K562 (cell line): ENCODE results near the gene SCG3. TPM values are rescaled to one million over a fixed set of nuclear protein-coding genes. Genes with fewer than 3 reads are reported as not detected.
A peak's percentile ranks its signal among the peaks of the same experiment; 100 is the strongest.

ENCODE experiments used
- ATF7 ChIP-seq: fragments of 450-650 bp; IDR thresholded peaks from 2 replicates; pipeline ENCODE4 v1.7.1; 2014; ENCODE audit warnings: mild to moderate bottlenecking, moderate library complexity
- CHD1 ChIP-seq: fragments of 200-600 bp; sonication (generic); IDR thresholded peaks from one replicate; pipeline ENCODE4 v1.6.1; 2012; ENCODE audit warnings: mild to moderate bottlenecking, moderate library complexity, low read length, inconsistent platforms
- CHD2 ChIP-seq: IDR thresholded peaks from 2 replicates; pipeline ENCODE4 v1.6.1; 2011; ENCODE audit warnings: low read depth, low read length
- KDM5B ChIP-seq: fragments of 200-600 bp; sonication (generic); IDR thresholded peaks from 2 replicates; pipeline ENCODE4 v1.6.1; 2012; ENCODE audit warnings: low read depth, mild to moderate bottlenecking, moderate library complexity, low read length, control low read depth, inconsistent platforms; ENCODE audit not compliant: insufficient replicate concordance
- L3MBTL2 ChIP-seq: fragments of 450-650 bp; IDR thresholded peaks from 2 replicates; pipeline ENCODE4 v1.6.1; 2016; ENCODE audit warnings: mild to moderate bottlenecking, moderate library complexity
- MAZ ChIP-seq, 2 experiments: fragments of 450-650 bp in 1 of 2; sonication (generic) in 1 of 2; formaldehyde crosslinking; IDR thresholded peaks in 1 of 2; conservative IDR thresholded peaks in 1 of 2; 2 replicates each; pipeline versions ENCODE4 v1.4.0 to v1.5.0; 2020; ENCODE audit warnings: mild to moderate bottlenecking in 1 of 2, missing genetic modification reagents in 1 of 2
- NONO ChIP-seq, 2 experiments: fragments of 200-400 bp in 1 of 2; fragments of 450-650 bp in 1 of 2; formaldehyde crosslinking in 1 of 2; IDR thresholded peaks; 2 replicates each; pipeline ENCODE4 v1.6.1; 2017; ENCODE audit warnings: low read depth in 2 of 2, mild to moderate bottlenecking in 2 of 2, moderate library complexity in 2 of 2, low read length in 1 of 2
- NR1H2 ChIP-seq: sonication (generic); formaldehyde crosslinking; IDR thresholded peaks from 2 replicates; pipeline ENCODE4 v1.4.0; 2020; ENCODE audit warnings: mild to moderate bottlenecking, missing genetic modification reagents
- NR2C2 ChIP-seq, 2 experiments: fragments of 200-800 bp in 1 of 2; sonication (Bioruptor generic) in 1 of 2; sonication (generic) in 1 of 2; formaldehyde crosslinking in 1 of 2; IDR thresholded peaks; 2 replicates each; pipeline versions ENCODE4 v1.6.1 to v1.8.0; 2016 to 2022; ENCODE audit warnings: mild to moderate bottlenecking in 1 of 2, missing compliant biosample characterization in 1 of 2, missing genetic modification characterization in 1 of 2, missing genetic modification reagents in 1 of 2
- RBBP5 ChIP-seq: fragments of 200-600 bp; sonication (generic); IDR thresholded peaks from 2 replicates; pipeline ENCODE4 v1.6.1; 2012; ENCODE audit warnings: borderline replicate concordance, mild to moderate bottlenecking, low read length, control low read depth, inconsistent platforms; ENCODE audit not compliant: insufficient read depth, poor library complexity, severe bottlenecking
- SAFB2 ChIP-seq: fragments of 200-400 bp; formaldehyde crosslinking; IDR thresholded peaks from 2 replicates; pipeline ENCODE4 v1.6.1; 2018; ENCODE audit warnings: borderline replicate concordance, low read length, low read depth, moderate library complexity; ENCODE audit not compliant: severe bottlenecking
- SAP30 ChIP-seq: fragments of 200-600 bp; sonication (generic); IDR thresholded peaks from 2 replicates; pipeline ENCODE4 v1.6.1; 2012; ENCODE audit warnings: borderline replicate concordance, low read depth, mild to moderate bottlenecking, moderate library complexity, low read length, control low read depth, inconsistent platforms; ENCODE audit not compliant: insufficient read depth, poor library complexity, severe bottlenecking
- SIN3B ChIP-seq: fragments of 450-650 bp; IDR thresholded peaks from 2 replicates; pipeline ENCODE4 v1.6.1; 2017; ENCODE audit warnings: low read depth, mild to moderate bottlenecking, moderate library complexity
- TEAD1 ChIP-seq, 2 experiments: fragments of 450-650 bp in 1 of 2; sonication (generic) in 1 of 2; formaldehyde crosslinking; IDR thresholded peaks; 2 replicates each; pipeline versions ENCODE4 v1.4.0 to v1.8.0; 2020 to 2022; ENCODE audit warnings: mild to moderate bottlenecking in 2 of 2, missing genetic modification reagents in 1 of 2
- ZFX ChIP-seq: sonication (generic); formaldehyde crosslinking; IDR thresholded peaks from 2 replicates; pipeline ENCODE4 v1.8.0; 2022; ENCODE audit warnings: mild to moderate bottlenecking, missing genetic modification reagents, moderate library complexity
- ZNF23 ChIP-seq: fragments of 250-450 bp; sonication (Bioruptor Pico); IDR thresholded peaks from 2 replicates; pipeline ENCODE4 v1.4.0; 2020; ENCODE audit warnings: mild to moderate bottlenecking
- ZNF384 ChIP-seq: IDR thresholded peaks from 2 replicates; pipeline ENCODE4 v1.6.1; 2012; ENCODE audit warnings: low read depth, low read length, improper control_type of control experiment
- polyA plus RNA-seq, 8 experiments: library from polyadenylated mRNA; depleted of rRNA in 4 of 8; stranded (reverse) in 5 of 8; unstranded in 3 of 8; fragments of >200 nt; fragmentation: Nextera tagmentation in 2 of 8; fragmentation: Illumina TruSeq in 1 of 8; extraction: Ambion mirVana in 2 of 8; extraction: Trizol in 1 of 8; gene quantifications; 2 replicates each; pipeline versions ENCODE4 v1.2.1 to v1.2.3, GENCODE V29; 2011 to 2014; ENCODE audit warnings: inconsistent platforms in 1 of 8, missing spikeins in 1 of 8
- total RNA-seq, 7 experiments: library from RNA; depleted of rRNA in 6 of 7; stranded (reverse); fragments of >200 nt in 6 of 7; fragmentation: Illumina TruSeq in 2 of 7; extraction: Trizol in 2 of 7; gene quantifications; 2 replicates each; pipeline versions ENCODE4 v1.2.1 to v1.2.3, GENCODE V29; 2011 to 2021; ENCODE audit warnings: low replicate concordance in 1 of 7
- TF ChIP-seq, protein P1 (sequence below): sonication (generic); formaldehyde crosslinking; IDR thresholded peaks from 2 replicates; pipeline ENCODE4 v1.8.1; 2023; ENCODE audit warnings: mild to moderate bottlenecking, missing genetic modification reagents
- TF ChIP-seq, protein P2 (sequence below): fragments of 200-800 bp; sonication (Bioruptor generic); IDR thresholded peaks from 2 replicates; pipeline ENCODE4 v1.6.1; 2017; ENCODE audit warnings: missing genetic modification characterization, missing compliant biosample characterization
- TF ChIP-seq, protein P3 (sequence below): fragments of 450-650 bp; IDR thresholded peaks from 2 replicates; pipeline ENCODE4 v1.6.1; 2016

SCG3 gene
- total and polyA plus RNA-seq, 9 of the 15 experiments (the other 6 are each of a cell fraction or from before 2014, with no cell fraction given), result 13.0 to 43.8 (median 21.0) TPM

DNA sequence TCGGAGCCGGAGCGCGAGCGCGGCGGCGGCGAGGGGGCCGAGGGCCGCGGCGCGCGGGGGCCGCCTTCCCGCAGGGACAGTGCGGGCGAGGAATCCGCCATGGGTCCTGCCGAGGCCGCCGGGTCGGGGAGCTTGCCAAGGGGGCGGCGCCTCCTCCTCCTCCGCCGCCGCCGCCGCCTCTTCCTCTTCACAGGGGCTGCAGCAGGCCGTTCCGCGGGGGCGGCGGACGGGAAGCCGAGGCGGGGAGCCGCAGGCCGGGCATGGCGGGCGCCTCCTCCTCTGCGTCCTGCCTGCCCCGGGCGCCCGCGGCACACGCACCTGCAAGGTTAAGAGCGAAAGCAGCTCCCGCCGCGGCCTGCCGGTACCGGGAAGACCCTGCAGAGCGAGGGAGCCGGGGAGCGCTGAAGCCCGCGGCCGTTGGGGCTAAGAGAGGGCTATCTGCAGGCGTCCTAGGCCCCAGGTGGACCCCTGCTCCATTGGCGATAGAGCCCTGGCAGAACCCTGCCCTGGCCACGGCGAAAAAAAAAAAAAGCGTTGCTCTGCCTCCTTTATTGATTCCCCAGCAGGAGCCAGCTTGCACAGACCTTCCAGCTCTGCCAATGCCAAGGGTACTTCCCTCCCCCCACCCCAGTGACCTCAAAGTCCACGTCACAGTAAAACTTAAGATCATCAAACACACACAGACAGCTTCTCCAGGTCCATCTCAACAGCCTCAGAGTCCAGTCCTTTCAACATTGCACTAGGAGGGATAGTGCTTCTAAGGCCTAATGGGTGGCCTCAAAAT is 56.4 kb downstream of the SCG3 start, which contains the start of gene LYSMD2 (continued):
- TF ChIP-seq, protein P1, sequence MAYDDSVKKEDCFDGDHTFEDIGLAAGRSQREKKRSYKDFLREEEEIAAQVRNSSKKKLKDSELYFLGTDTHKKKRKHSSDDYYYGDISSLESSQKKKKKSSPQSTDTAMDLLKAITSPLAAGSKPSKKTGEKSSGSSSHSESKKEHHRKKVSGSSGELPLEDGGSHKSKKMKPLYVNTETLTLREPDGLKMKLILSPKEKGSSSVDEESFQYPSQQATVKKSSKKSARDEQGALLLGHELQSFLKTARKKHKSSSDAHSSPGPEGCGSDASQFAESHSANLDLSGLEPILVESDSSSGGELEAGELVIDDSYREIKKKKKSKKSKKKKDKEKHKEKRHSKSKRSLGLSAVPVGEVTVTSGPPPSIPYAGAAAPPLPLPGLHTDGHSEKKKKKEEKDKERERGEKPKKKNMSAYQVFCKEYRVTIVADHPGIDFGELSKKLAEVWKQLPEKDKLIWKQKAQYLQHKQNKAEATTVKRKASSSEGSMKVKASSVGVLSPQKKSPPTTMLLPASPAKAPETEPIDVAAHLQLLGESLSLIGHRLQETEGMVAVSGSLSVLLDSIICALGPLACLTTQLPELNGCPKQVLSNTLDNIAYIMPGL, result 0 out of 2 replicates have a peak, but pooled peaks have one; percentile 24
- TF ChIP-seq CHD1 (no peak), TEAD1 (CRISPR knock-in tag; IDR thresholded peaks at IDR 0.05) (0 out of 4 replicates have a peak, but pooled peaks of 1 of the 2 experiments have one; percentile 27), KDM5B (peak; percentile 35), ZFX (CRISPR knock-in tag) (peak; percentile 70), MAZ (CRISPR knock-in tag; conservative IDR thresholded peaks at IDR 0.05 in 1 of 2, IDR thresholded peaks at IDR 0.05 in 1 of 2) (peak in 1 of 2 experiments; percentile 37; a peak in 1 of 4 replicates), ATF7 (peak; percentile 26; the same call in 1 of the 2 replicates), ZNF384 (0 out of 2 replicates have a peak, but pooled peaks have one; percentile 32), CHD2 (no peak), ZNF23 (CRISPR knock-in tag) (no peak), NR2C2 (CRISPR knock-in tag; IDR thresholded peaks at IDR 0.05) (no peak), NR2C2 (tag; IDR thresholded peaks at IDR 0.05) (0 out of 2 replicates have a peak, but pooled peaks have one; percentile 14), RBBP5 (peak; percentile 23), NR1H2 (no peak), SIN3B (no peak), SAP30 (peak; percentile 36), NONO (IDR thresholded peaks at IDR 0.05; ENCODE audit: low read depth in 2 of 2, low read length in 1 of 2) (0 out of 4 replicates have a peak, but pooled peaks of 1 of the 2 experiments have one; percentile 72), L3MBTL2 (peak; percentile 56), SAFB2 (no peak)
- TF ChIP-seq, protein P2, sequence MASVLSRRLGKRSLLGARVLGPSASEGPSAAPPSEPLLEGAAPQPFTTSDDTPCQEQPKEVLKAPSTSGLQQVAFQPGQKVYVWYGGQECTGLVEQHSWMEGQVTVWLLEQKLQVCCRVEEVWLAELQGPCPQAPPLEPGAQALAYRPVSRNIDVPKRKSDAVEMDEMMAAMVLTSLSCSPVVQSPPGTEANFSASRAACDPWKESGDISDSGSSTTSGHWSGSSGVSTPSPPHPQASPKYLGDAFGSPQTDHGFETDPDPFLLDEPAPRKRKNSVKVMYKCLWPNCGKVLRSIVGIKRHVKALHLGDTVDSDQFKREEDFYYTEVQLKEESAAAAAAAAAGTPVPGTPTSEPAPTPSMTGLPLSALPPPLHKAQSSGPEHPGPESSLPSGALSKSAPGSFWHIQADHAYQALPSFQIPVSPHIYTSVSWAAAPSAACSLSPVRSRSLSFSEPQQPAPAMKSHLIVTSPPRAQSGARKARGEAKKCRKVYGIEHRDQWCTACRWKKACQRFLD (CRISPR knock-in tag), result 0 out of 2 replicates have a peak, but pooled peaks have one; percentile 47
- TF ChIP-seq, protein P3, sequence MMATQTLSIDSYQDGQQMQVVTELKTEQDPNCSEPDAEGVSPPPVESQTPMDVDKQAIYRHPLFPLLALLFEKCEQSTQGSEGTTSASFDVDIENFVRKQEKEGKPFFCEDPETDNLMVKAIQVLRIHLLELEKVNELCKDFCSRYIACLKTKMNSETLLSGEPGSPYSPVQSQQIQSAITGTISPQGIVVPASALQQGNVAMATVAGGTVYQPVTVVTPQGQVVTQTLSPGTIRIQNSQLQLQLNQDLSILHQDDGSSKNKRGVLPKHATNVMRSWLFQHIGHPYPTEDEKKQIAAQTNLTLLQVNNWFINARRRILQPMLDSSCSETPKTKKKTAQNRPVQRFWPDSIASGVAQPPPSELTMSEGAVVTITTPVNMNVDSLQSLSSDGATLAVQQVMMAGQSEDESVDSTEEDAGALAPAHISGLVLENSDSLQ, result no peak
